Activated CD8-positive, alpha-beta memory T cell treated with anti-CD3 and anti-CD28 coated beads, Interleukin-2, amount 50 U/mL, for 24 hours (primary cell): ENCODE measurements around the gene HLA-B.
A peak's percentile ranks its signal among the peaks of the same experiment; 100 is the strongest.
"Not testable (repeated sequence)": the region's sequence is repeated elsewhere in the genome, so short reads cannot be mapped to it uniquely, and the experiment has no call there.

ENCODE experiments used
- DNase-seq: peaks from one replicate; pipeline ENCODE4 v3.0.0-alpha.2; 2020; ENCODE audit errors: extremely low read depth

Gene HLA-B

GRCh38 chr6:31356946-31357466, at the start of gene HLA-B:
HLA-B (minus strand) TSS chr6:31357179; CDS start chr6:31357158, 21 bp downstream.
- DNase-seq = no peak

GRCh38 chr6:31405996-31406395, 49.0 kb upstream of the HLA-B start:
- no peak for DNase-seq

- DNase-seq = not testable (repeated sequence)
Observed at GRCh38 chr6:31404061-31404364, 47.0 kb upstream of the HLA-B start.

GRCh38 chr6:31403283-31404060, 46.5 kb upstream of the HLA-B start, which contains the start of gene MICA:
MICA (plus strand) TSS chr6:31403595; CDS start chr6:31403633, 38 bp downstream.
- no peak for DNase-seq

- DNase-seq = no peak
Observed at GRCh38 chr6:31402324-31403282, 45.6 kb upstream of the HLA-B start.

- no peak for DNase-seq
Observed at GRCh38 chr6:31401403-31401802, 44.4 kb upstream of the HLA-B start.

GRCh38 chr6:31400467-31401289, 43.7 kb upstream of the HLA-B start:
- DNase-seq = no peak

- DNase-seq = no peak
Observed at GRCh38 chr6:31399589-31400466, 42.8 kb upstream of the HLA-B start.

GRCh38 chr6:31397901-31398525, 41.0 kb upstream of the HLA-B start:
- DNase-seq = no peak

GRCh38 chr6:31397153-31397499, 40.1 kb upstream of the HLA-B start:
- DNase-seq = not testable (repeated sequence)

GRCh38 chr6:31396422-31397152, 39.6 kb upstream of the HLA-B start:
- peak; percentile 81 for DNase-seq

- DNase-seq = no peak
Observed at GRCh38 chr6:31395832-31396231, 38.9 kb upstream of the HLA-B start.

- no peak for DNase-seq
Observed at GRCh38 chr6:31394381-31394780, 37.4 kb upstream of the HLA-B start.

GRCh38 chr6:31393932-31394331, 37.0 kb upstream of the HLA-B start:
- DNase-seq = no peak

- DNase-seq = not testable (repeated sequence)
Observed at GRCh38 chr6:31389802-31390132, 32.8 kb upstream of the HLA-B start.

- not testable (repeated sequence) for DNase-seq
Observed at GRCh38 chr6:31388916-31389801, 32.2 kb upstream of the HLA-B start.

- no peak for DNase-seq
Observed at GRCh38 chr6:31386977-31387376, 30.0 kb upstream of the HLA-B start.

GRCh38 chr6:31386099-31386498, 29.1 kb upstream of the HLA-B start:
- DNase-seq = no peak

GRCh38 chr6:31385041-31385440, 28.1 kb upstream of the HLA-B start:
- DNase-seq = no peak
